ENCODE results near the gene NR0B1.

The NR0B1 gene

GRCh38 chrX:30261012-30261411, 48.2 kb downstream of the NR0B1 start:
- DNase-seq, result no peak

DNA sequence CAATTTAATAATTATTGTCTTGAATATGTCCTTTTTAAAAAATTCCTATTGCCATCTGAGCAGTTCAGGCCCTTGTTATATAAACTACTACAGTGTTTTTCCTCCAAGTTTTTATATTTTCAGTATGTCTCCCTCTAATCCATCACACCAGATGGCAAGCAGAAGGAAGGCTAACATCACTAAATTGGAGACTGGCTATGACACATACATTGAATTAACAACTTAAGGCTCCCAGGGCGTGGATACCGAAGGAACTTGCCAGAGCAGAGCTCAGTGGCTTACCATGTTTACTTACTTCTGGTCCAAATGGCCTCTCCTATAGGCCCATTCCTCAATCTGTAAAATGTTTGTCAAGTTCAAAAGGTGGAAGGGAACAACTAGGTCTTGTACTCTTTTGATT, 49.3 kb downstream of the NR0B1 start:
- no peak for DNase-seq
